ENCODE measurements around the gene AKAP13.
"Not testable (repeated sequence)": the region's sequence is repeated elsewhere in the genome, so short reads cannot be mapped to it uniquely, and the experiment has no call there.

Gene AKAP13

GRCh38 chr15:85350395-85350794 lies 30.0 kb upstream of the AKAP13 start:
- DNase-seq (ENCODE audit: low spot score) = no peak

GRCh38 chr15:85351501-85351900 lies 28.9 kb upstream of the AKAP13 start:
- not testable (repeated sequence) for DNase-seq (ENCODE audit: low spot score)

GRCh38 chr15:85351965-85352364 lies 28.4 kb upstream of the AKAP13 start:
- DNase-seq (ENCODE audit: low spot score) = no peak

- no peak for DNase-seq (ENCODE audit: low spot score)
These were observed 26.9 kb upstream of the AKAP13 start for GRCh38 chr15:85353516-85353915.

- DNase-seq (ENCODE audit: low spot score) = no peak
These were observed 25.9 kb upstream of the AKAP13 start for GRCh38 chr15:85354461-85354860.

GRCh38 chr15:85354948-85355347 lies 25.5 kb upstream of the AKAP13 start:
- DNase-seq (ENCODE audit: low spot score) = no peak

GRCh38 chr15:85356276-85356675 lies 24.1 kb upstream of the AKAP13 start:
- no peak for DNase-seq (ENCODE audit: low spot score)

- DNase-seq (ENCODE audit: low spot score) = no peak
These were observed 19.1 kb upstream of the AKAP13 start for GRCh38 chr15:85361323-85361722.

- DNase-seq (ENCODE audit: low spot score) = no peak
These were observed 17.8 kb upstream of the AKAP13 start for GRCh38 chr15:85362436-85363081.

- DNase-seq (ENCODE audit: low spot score) = no peak
These were observed 14.4 kb upstream of the AKAP13 start for GRCh38 chr15:85365980-85366379.

- DNase-seq (ENCODE audit: low spot score) = no peak
These were observed 12.7 kb upstream of the AKAP13 start for GRCh38 chr15:85367741-85368140.

- no peak for DNase-seq (ENCODE audit: low spot score)
These were observed 5.6 kb upstream of the AKAP13 start for GRCh38 chr15:85374831-85375230.

GRCh38 chr15:85377269-85377668 lies 3.1 kb upstream of the AKAP13 start:
- no peak for DNase-seq (ENCODE audit: low spot score)

- no peak for DNase-seq (ENCODE audit: low spot score)
These were observed 2.4 kb upstream of the AKAP13 start for GRCh38 chr15:85377986-85378385.

- DNase-seq (ENCODE audit: low spot score) = no peak
These were observed 836 bp upstream of the AKAP13 start for GRCh38 chr15:85379403-85380131.

- no peak for DNase-seq (ENCODE audit: low spot score)
These were observed 624 bp downstream of the AKAP13 start for GRCh38 chr15:85380812-85381642.

- DNase-seq (ENCODE audit: low spot score) = no peak
These were observed 1.7 kb downstream of the AKAP13 start for GRCh38 chr15:85381850-85382751.

- no peak for DNase-seq (ENCODE audit: low spot score)
These were observed 2.5 kb downstream of the AKAP13 start for GRCh38 chr15:85382942-85383341.

- no peak for DNase-seq (ENCODE audit: low spot score)
These were observed 3.2 kb downstream of the AKAP13 start for GRCh38 chr15:85383470-85384148.

- DNase-seq (ENCODE audit: low spot score) = no peak
These were observed 5.9 kb downstream of the AKAP13 start for GRCh38 chr15:85386261-85386660.
